Measurements from ENCODE around the gene GGA2.
"Not testable (repeated sequence)": the region's sequence is repeated elsewhere in the genome, so short reads cannot be mapped to it uniquely, and the experiment has no call there.

Gene GGA2

DNA sequence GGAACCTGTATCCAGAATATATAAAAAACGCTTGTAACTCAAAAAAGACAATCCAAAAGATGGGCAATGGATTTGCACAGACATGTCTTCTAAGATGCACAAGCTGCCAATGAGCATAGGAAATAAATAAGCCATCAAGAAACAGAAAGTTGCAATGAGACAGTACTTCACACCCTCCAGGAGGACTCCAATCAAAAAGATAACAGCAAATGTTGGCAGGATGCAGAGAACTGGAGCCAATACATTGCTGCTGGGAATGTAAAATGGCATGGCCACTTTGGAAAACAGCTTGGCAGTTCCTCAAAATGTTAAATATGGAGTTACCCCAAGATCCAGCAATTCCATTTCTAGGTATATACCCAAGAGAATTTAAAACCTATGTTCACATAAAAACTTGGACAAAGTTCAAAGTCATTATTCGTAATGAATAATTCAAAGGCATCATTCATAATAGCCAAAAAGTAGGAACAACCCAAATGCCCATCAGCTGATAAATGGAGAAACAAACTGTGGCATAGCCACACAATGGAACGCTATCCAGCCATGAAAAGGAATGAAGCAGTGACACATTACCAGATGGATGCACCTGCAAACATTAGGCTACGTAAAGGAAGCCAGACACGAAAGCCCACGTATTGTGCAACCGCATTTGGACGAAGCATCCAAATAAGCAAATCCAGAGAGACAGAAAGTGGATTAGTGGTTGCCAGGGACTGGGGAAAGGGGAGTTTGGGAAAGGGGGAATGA, 25.6 kb downstream of the GGA2 start:
- Histone ChIP-seq H3K27ac (ENCODE audit: low read depth, low read length) (no peak overlapping the region), H3K36me3 (ENCODE audit: insufficient read depth, low read length) (peaks cover 98% of the 10 kb centered on the region), H3K4me3 (ENCODE audit: low read length) (no peak overlapping the region), H3K4me1 (ENCODE audit: insufficient read depth, low read length) (no peaks in the 10 kb centered on the region), H3K9me3 (ENCODE audit: insufficient read depth, low read depth, low read length) (no peaks in the 10 kb centered on the region), H3K9ac (ENCODE audit: low read depth, low read length) (no peak overlapping the region), H3K27me3 (ENCODE audit: insufficient read depth, low read length) (no peaks in the 10 kb centered on the region)
- 95% methylated on average over 8 of the region's 8 CpGs for WGBS

DNA sequence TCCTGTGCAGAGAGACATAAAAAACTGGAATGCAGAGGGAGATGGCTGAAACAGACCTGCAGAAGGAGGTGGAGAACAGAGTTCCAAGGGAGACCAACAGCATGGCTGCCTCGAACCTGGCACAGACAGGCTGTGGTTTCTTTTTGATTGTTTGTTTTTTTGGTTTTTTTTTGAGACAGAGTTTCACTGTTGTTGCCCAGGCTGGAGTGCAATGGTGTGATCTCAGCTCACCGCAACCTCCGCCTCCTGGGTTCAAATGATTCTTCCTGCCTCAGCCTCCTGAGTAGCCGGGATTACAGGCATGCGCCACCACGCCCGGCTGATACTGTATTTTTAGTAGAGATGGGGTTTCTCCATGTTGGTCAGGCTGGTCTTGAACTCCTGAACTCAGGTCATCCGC, 26.8 kb downstream of the GGA2 start:
- WGBS = 98% methylated on average over 8 of the region's 8 CpGs

DNA sequence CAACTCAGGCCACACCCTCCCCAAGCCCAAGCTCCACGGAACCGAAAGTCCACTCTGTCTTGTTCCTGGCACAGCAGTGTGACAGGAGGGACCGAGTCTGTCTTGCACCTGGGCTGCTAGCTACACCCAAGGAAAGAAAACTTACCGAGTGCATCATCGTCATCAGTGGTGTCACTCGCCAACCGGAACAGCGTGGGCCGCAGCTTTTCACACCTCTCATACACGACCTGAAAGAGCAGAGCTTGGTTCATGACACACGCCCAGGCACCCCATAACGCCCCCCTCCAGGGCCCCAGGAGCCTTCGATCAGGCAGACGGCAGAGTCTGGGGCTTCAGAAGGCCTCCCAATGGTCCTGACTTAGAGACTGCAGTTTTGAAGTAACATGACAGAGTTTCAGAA, 27.5 kb downstream of the GGA2 start:
- 96% methylated on average over 14 of the region's 14 CpGs for WGBS
- Histone ChIP-seq H3K27me3 (ENCODE audit: insufficient read depth, low read length) (no peaks in the 10 kb centered on the region), H3K36me3 (ENCODE audit: insufficient read depth, low read length) (peaks cover 98% of the 10 kb centered on the region)

More for the DNA sequence above, 26.8 kb downstream of the GGA2 start:
- not testable (repeated sequence) for H3K4me3 ChIP-seq (ENCODE audit: low read length); H3K9ac ChIP-seq (ENCODE audit: low read depth, low read length); H3K4me1 ChIP-seq (ENCODE audit: insufficient read depth, low read length); H3K27ac ChIP-seq (ENCODE audit: low read depth, low read length); H3K9me3 ChIP-seq (ENCODE audit: insufficient read depth, low read depth, low read length); H3K27me3 ChIP-seq (ENCODE audit: insufficient read depth, low read length)
- H3K36me3 ChIP-seq (ENCODE audit: insufficient read depth, low read length) = peaks cover 98% of the 10 kb centered on the region

DNA sequence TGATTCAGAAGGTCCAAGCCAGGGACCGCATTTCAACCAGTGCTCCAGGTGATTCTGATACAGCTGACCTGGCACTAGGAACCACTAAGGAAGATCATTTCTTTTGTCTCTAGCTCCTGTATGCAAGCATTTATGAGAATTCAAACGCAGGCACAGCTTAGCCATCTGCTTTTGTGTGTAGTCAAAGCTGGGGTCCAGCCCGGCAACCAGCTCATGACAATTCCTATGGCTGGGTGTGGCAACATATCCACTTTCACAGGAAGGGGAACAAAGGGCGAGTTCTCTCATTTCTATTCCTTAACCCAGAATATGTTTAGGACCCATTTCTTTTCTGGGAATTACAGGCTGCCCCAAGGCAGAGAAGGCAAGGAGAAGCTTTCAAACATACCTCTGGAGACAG, 30.0 kb downstream of the GGA2 start:
- H3K9me3 ChIP-seq (ENCODE audit: insufficient read depth, low read depth, low read length) = no peaks in the 10 kb centered on the region
- H3K4me1 ChIP-seq (ENCODE audit: insufficient read depth, low read length) = no peaks in the 10 kb centered on the region
- no peak overlapping the region for H3K9ac ChIP-seq (ENCODE audit: low read depth, low read length)
- H3K27ac ChIP-seq (ENCODE audit: low read depth, low read length) = no peak overlapping the region
- H3K27me3 ChIP-seq (ENCODE audit: insufficient read depth, low read length) = no peaks in the 10 kb centered on the region
- no peak overlapping the region for H3K4me3 ChIP-seq (ENCODE audit: low read length)
- H3K36me3 ChIP-seq (ENCODE audit: insufficient read depth, low read length) = peaks cover 98% of the 10 kb centered on the region
- 96% methylated on average over 4 of the region's 4 CpGs for WGBS

More for the DNA sequence above, 27.5 kb downstream of the GGA2 start:
- Histone ChIP-seq H3K4me3 (ENCODE audit: low read length) (no peak overlapping the region), H3K9ac (ENCODE audit: low read depth, low read length) (no peak overlapping the region), H3K27ac (ENCODE audit: low read depth, low read length) (no peak overlapping the region), H3K4me1 (ENCODE audit: insufficient read depth, low read length) (no peaks in the 10 kb centered on the region), H3K9me3 (ENCODE audit: insufficient read depth, low read depth, low read length) (no peaks in the 10 kb centered on the region)

DNA sequence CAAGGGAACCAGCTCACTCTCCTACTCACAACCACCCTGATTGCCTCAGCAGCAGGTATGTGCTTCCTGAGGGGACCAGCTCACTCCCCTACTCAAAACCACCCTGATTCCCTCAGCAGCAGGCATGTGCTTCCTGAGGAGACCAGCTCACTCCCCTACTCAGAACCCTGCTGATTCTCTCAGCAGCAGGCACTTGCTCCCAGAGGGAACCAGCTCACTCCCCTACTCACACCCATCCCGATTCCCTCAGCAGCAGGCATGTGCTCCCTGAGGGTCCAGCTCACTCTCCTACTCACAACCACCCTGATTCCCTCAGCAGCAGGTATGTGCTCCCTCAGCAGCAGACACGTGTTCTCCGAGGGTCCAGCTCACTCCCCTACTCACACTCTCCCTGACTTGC, 31.2 kb downstream of the GGA2 start:
- H3K4me3 ChIP-seq (ENCODE audit: low read length) = no peak overlapping the region
- H3K27ac ChIP-seq (ENCODE audit: low read depth, low read length) = no peak overlapping the region
- no peaks in the 10 kb centered on the region for H3K4me1 ChIP-seq (ENCODE audit: insufficient read depth, low read length)
- peaks cover 98% of the 10 kb centered on the region for H3K36me3 ChIP-seq (ENCODE audit: insufficient read depth, low read length)
- H3K9me3 ChIP-seq (ENCODE audit: insufficient read depth, low read depth, low read length) = no peaks in the 10 kb centered on the region
- no peaks in the 10 kb centered on the region for H3K27me3 ChIP-seq (ENCODE audit: insufficient read depth, low read length)
- H3K9ac ChIP-seq (ENCODE audit: low read depth, low read length) = no peak overlapping the region
- WGBS = 89% methylated on average over 3 of the region's 3 CpGs

DNA sequence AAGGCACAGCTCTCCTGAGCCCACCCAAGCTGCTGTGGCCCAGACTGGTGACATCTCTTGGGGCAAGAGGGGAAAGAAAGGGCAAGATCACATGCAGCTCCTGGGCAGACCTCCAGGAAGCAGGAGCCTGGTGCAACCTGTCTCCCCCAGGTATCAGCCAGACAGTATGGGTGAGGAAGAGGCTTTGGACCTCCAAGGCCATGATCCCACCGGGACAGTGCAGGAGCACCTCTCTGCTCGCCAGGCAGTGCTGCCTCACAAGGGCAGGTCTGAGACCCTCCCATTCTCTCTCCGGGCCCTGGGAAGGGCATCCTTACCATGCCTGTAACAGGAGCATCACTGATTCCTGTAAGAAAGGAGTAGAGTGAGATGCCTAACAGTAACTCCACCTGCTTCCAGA, 31.7 kb downstream of the GGA2 start:
- no peak overlapping the region for H3K4me3 ChIP-seq (ENCODE audit: low read length)
- H3K9me3 ChIP-seq (ENCODE audit: insufficient read depth, low read depth, low read length) = no peaks in the 10 kb centered on the region
- 98% methylated on average over 3 of the region's 3 CpGs for WGBS
- H3K27me3 ChIP-seq (ENCODE audit: insufficient read depth, low read length) = no peaks in the 10 kb centered on the region
- H3K9ac ChIP-seq (ENCODE audit: low read depth, low read length) = no peak overlapping the region
- peaks cover 99% of the 10 kb centered on the region for H3K36me3 ChIP-seq (ENCODE audit: insufficient read depth, low read length)
- H3K27ac ChIP-seq (ENCODE audit: low read depth, low read length) = no peak overlapping the region
- no peaks in the 10 kb centered on the region for H3K4me1 ChIP-seq (ENCODE audit: insufficient read depth, low read length)

DNA sequence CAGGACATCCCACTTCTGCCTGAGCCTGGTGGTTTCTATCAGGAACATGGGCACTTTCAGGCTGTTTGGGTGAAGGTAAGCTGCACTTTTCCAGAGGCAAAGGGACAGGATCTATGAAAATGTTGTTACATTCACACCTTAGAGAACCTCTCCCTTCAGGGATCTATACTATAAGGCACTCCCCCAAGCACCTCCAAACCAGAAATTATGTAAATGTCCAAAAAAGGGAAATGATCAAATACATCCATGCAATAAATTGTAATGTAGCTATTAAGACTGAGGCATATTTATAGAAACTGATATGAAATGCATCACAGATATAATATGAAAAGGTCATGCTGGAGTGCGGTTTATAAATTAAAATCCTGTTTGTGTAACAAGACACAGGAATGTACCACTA, 34.0 kb downstream of the GGA2 start:
- peaks cover 97% of the 10 kb centered on the region for H3K36me3 ChIP-seq (ENCODE audit: insufficient read depth, low read length)
- WGBS = 67% methylated on average over 1 of the region's 1 CpG

DNA sequence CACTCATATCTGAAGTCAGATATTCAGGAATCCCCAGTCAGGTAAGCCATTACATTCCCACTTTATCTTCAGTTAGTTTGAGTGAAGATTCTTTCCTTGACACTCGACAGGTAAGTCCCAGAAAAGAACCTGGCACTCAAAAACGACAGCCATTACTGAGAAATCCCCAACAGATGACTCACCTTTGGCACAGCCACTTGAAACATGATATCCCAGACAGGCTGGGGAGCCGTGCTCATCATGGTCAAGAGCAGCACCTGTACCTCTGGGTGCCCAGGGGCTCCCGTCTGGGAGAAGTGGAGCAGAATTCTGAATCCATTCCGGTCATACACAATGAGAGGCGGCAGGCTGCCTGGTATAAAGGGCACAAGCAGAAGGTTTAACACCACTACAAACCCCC, 40.5 kb downstream of the GGA2 start:
- 83% methylated on average over 6 of the region's 6 CpGs for WGBS
- no peak overlapping the region for H3K4me3 ChIP-seq (ENCODE audit: low read length)
- H3K9ac ChIP-seq (ENCODE audit: low read depth, low read length) = no peak overlapping the region
- no peak overlapping the region for H3K27ac ChIP-seq (ENCODE audit: low read depth, low read length)
- no peaks in the 10 kb centered on the region for H3K9me3 ChIP-seq (ENCODE audit: insufficient read depth, low read depth, low read length)
- peaks cover 92% of the 10 kb centered on the region for H3K36me3 ChIP-seq (ENCODE audit: insufficient read depth, low read length)
- no peaks in the 10 kb centered on the region for H3K27me3 ChIP-seq (ENCODE audit: insufficient read depth, low read length)
- H3K4me1 ChIP-seq (ENCODE audit: insufficient read depth, low read length) = no peaks in the 10 kb centered on the region

More for the DNA sequence above, 34.0 kb downstream of the GGA2 start:
- no peak overlapping the region for H3K27ac ChIP-seq (ENCODE audit: low read depth, low read length)
- no peak overlapping the region for H3K4me3 ChIP-seq (ENCODE audit: low read length)
- no peaks in the 10 kb centered on the region for H3K27me3 ChIP-seq (ENCODE audit: insufficient read depth, low read length)
- no peaks in the 10 kb centered on the region for H3K9me3 ChIP-seq (ENCODE audit: insufficient read depth, low read depth, low read length)
- H3K9ac ChIP-seq (ENCODE audit: low read depth, low read length) = no peak overlapping the region
- no peaks in the 10 kb centered on the region for H3K4me1 ChIP-seq (ENCODE audit: insufficient read depth, low read length)

DNA sequence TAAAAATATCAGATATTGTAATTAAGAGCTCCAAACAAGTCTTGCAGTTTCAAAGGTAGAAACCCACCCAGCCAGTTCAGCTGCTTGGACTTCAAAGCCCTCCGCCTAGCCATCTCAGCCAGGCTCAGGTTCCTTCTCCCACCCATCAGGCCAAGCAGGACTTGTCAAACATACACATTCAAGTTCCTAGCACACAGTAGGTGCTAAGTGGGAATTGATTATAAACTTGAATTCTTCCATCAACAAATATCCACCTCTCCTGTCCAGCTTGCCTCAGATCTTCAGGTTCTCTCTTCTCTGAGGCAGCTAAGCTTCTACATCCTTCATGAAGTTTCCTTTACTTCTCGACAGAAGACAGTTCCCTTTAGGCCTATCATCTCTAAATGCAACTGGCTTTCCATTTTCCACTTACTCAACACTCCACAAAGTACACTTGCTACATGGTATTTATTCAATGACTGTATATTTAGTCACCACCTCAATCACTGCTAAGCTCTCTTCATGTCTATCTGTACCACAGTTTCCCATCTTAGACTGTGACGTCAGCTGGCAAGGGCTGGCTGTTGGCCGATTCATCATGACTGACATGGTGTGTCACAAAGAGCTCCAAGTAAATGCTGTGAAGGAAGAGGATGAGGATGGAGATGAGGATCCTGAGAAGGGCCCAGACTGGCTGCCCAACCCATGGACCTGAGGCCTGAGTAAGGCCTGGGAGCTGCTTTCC, 44.0 kb downstream of the GGA2 start:
- 96% methylated on average over 4 of the region's 4 CpGs for WGBS
- no peaks in the 10 kb centered on the region for H3K9me3 ChIP-seq (ENCODE audit: insufficient read depth, low read depth, low read length)
- no peaks in the 10 kb centered on the region for H3K27me3 ChIP-seq (ENCODE audit: insufficient read depth, low read length)
- H3K4me1 ChIP-seq (ENCODE audit: insufficient read depth, low read length) = no peaks in the 10 kb centered on the region
- H3K9ac ChIP-seq (ENCODE audit: low read depth, low read length) = no peak overlapping the region
- no peak overlapping the region for H3K27ac ChIP-seq (ENCODE audit: low read depth, low read length)
- no peak overlapping the region for H3K4me3 ChIP-seq (ENCODE audit: low read length)
- peaks cover 62% of the 10 kb centered on the region for H3K36me3 ChIP-seq (ENCODE audit: insufficient read depth, low read length)

DNA sequence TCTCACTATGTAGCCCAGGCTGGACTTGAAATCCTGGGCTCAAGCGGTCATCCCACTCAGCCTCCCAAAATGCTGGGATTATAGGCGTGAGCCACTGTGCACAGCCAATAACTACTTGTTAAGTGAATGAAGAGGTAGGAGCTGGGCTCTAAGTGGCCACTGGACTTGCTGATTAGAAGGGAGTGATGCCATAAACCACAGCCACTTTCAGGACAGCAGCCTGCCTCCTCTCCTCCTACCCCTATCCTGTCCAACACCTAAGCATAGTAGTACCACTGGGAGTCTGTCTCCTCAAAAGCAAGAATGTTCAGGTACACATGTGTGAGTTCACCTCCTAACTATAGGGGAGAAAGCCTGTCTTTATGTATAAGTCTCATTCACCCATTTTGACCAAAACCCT, 45.1 kb downstream of the GGA2 start:
- 93% methylated on average over 2 of the region's 2 CpGs for WGBS
- no peak overlapping the region for H3K4me3 ChIP-seq (ENCODE audit: low read length)

DNA sequence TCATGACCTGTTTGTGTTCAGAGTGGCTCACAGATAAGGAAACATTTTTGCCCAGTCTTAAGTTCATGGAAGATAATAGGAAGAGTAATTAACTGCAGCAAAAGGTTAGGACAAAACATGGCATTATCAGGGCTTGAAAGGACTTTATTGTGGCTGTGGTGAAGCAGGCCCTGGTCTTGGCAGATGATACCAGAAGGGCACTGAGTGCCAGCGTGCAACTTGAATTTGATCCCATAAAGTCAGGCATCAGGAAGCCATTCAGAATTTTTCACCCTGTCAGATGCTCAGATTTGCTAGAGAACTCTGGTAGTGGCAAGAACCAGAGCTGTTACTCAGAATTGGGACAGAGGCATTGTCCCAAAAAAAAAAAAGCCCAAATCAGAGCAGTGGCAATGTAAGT, 46.1 kb downstream of the GGA2 start:
- H3K9ac ChIP-seq (ENCODE audit: low read depth, low read length) = no peak overlapping the region
- H3K9me3 ChIP-seq (ENCODE audit: insufficient read depth, low read depth, low read length) = no peaks in the 10 kb centered on the region
- H3K36me3 ChIP-seq (ENCODE audit: insufficient read depth, low read length) = peaks cover 43% of the 10 kb centered on the region
- no peak overlapping the region for H3K27ac ChIP-seq (ENCODE audit: low read depth, low read length)
- 98% methylated on average over 1 of the region's 1 CpG for WGBS
- H3K4me3 ChIP-seq (ENCODE audit: low read length) = no peak overlapping the region
- no peaks in the 10 kb centered on the region for H3K27me3 ChIP-seq (ENCODE audit: insufficient read depth, low read length)
- no peaks in the 10 kb centered on the region for H3K4me1 ChIP-seq (ENCODE audit: insufficient read depth, low read length)

More for the DNA sequence above, 45.1 kb downstream of the GGA2 start:
- no peaks in the 10 kb centered on the region for H3K9me3 ChIP-seq (ENCODE audit: insufficient read depth, low read depth, low read length)
- H3K9ac ChIP-seq (ENCODE audit: low read depth, low read length) = no peak overlapping the region
- H3K36me3 ChIP-seq (ENCODE audit: insufficient read depth, low read length) = peaks cover 53% of the 10 kb centered on the region
- no peak overlapping the region for H3K27ac ChIP-seq (ENCODE audit: low read depth, low read length)
- H3K4me1 ChIP-seq (ENCODE audit: insufficient read depth, low read length) = no peaks in the 10 kb centered on the region
- H3K27me3 ChIP-seq (ENCODE audit: insufficient read depth, low read length) = no peaks in the 10 kb centered on the region
